Iris pigment epithelial cell (primary cell): ENCODE results near the gene SLC2A6.

Source experiments
- DNase-seq: peaks from one replicate; pipeline ENCODE4 v3.0.0-alpha.2; 2011; ENCODE audit warnings: low read depth

The SLC2A6 gene

GRCh38 chr9:133478851-133479711, at the start of gene SLC2A6:
Gene SLC2A6 (minus strand): TSS chr9:133479099. CDS start chr9:133479059, 40 bp downstream.
- DNase-seq, result peak; percentile 83

- no peak for DNase-seq
These were observed 49.3 kb upstream of the SLC2A6 start for GRCh38 chr9:133528001-133528875.

GRCh38 chr9:133527444-133527920, 48.6 kb upstream of the SLC2A6 start:
- DNase-seq, result no peak

- no peak for DNase-seq
These were observed 47.9 kb upstream of the SLC2A6 start for GRCh38 chr9:133526721-133527321.

GRCh38 chr9:133525677-133526076, 46.8 kb upstream of the SLC2A6 start:
- DNase-seq, result no peak

GRCh38 chr9:133524679-133525228, 45.9 kb upstream of the SLC2A6 start, which contains the start of gene MYMK:
Gene MYMK (minus strand): TSS chr9:133524959. CDS start chr9:133524844, 115 bp downstream.
- no peak for DNase-seq

GRCh38 chr9:133524146-133524545, 45.2 kb upstream of the SLC2A6 start:
- DNase-seq, result no peak

- DNase-seq, result no peak
These were observed 44.2 kb upstream of the SLC2A6 start for GRCh38 chr9:133523106-133523505.

GRCh38 chr9:133522073-133522910, 43.4 kb upstream of the SLC2A6 start:
- no peak for DNase-seq

- no peak for DNase-seq
These were observed 42.5 kb upstream of the SLC2A6 start for GRCh38 chr9:133521122-133522072.

- DNase-seq, result no peak
These were observed 41.4 kb upstream of the SLC2A6 start for GRCh38 chr9:133520121-133520835.

- DNase-seq, result no peak
These were observed 40.8 kb upstream of the SLC2A6 start for GRCh38 chr9:133519693-133520092.

GRCh38 chr9:133518706-133519449, 40.0 kb upstream of the SLC2A6 start:
- DNase-seq, result no peak

GRCh38 chr9:133518200-133518599, 39.3 kb upstream of the SLC2A6 start:
- DNase-seq, result no peak

- no peak for DNase-seq
These were observed 38.8 kb upstream of the SLC2A6 start for GRCh38 chr9:133517711-133518110.

- no peak for DNase-seq
These were observed 38.1 kb upstream of the SLC2A6 start for GRCh38 chr9:133516961-133517350.

GRCh38 chr9:133516256-133516960, 37.5 kb upstream of the SLC2A6 start:
- DNase-seq, result no peak
